Kidney (tissue), 14 donors: ENCODE data around the gene COMMD2. TPM values are rescaled to one million over a fixed set of nuclear protein-coding genes. Genes with fewer than 3 reads are reported as not detected.

Experiments
- DNase-seq, 5 donors: peaks; one replicate each; pipeline ENCODE4 v3.0.0-alpha.2; 2013 to 2020
- FAIRE-seq: peaks from 2 replicates; lab custom pipeline; 2012; peaks lifted over from hg19 to GRCh38; lab: Jason Lieb, UNC
- H3K27ac ChIP-seq, 2 donors: one replicate each; pipeline ENCODE4 v1.7.0; 2013; ENCODE audit warnings: low read depth in 2 of 2, low read length in 2 of 2, inconsistent platforms in 1 of 2
- H3K27me3 ChIP-seq: one replicate; pipeline ENCODE4 v1.7.1; 2013; ENCODE audit warnings: low read length, inconsistent platforms; ENCODE audit not compliant: control insufficient read depth, insufficient read depth
- H3K36me3 ChIP-seq, 3 donors: one replicate each; pipeline versions ENCODE4 v1.7.0 to v1.7.1; 2013; ENCODE audit warnings: low read length in 3 of 3, control low read depth in 1 of 3, inconsistent platforms in 1 of 3; ENCODE audit not compliant: insufficient read depth in 3 of 3, control insufficient read depth in 2 of 3
- H3K4me1 ChIP-seq, 3 donors: one replicate each; pipeline versions ENCODE4 v1.7.0 to v1.7.1; 2013; ENCODE audit warnings: low read length in 3 of 3, inconsistent platforms in 1 of 3, low read depth in 1 of 3; ENCODE audit not compliant: control insufficient read depth in 2 of 3, insufficient read depth in 2 of 3
- H3K4me3 ChIP-seq, 3 donors: one replicate each; pipeline versions ENCODE4 v1.7.0 to v1.8.1; 2013; ENCODE audit warnings: low read length in 3 of 3, control low read depth in 1 of 3, inconsistent platforms in 1 of 3
- H3K9ac ChIP-seq, 3 donors: one replicate each; pipeline versions ENCODE4 v1.7.0 to v1.7.1; 2013; ENCODE audit warnings: low read length in 3 of 3, control low read depth in 1 of 3, inconsistent platforms in 1 of 3
- H3K9me3 ChIP-seq, 3 donors: one replicate each; pipeline versions ENCODE4 v1.7.0 to v1.7.1; 2013; ENCODE audit warnings: low read length in 3 of 3, control low read depth in 1 of 3, inconsistent platforms in 1 of 3; ENCODE audit not compliant: control insufficient read depth in 2 of 3, insufficient read depth in 1 of 3
- CTCF ChIP-seq: IDR thresholded peaks from 3 replicates; pipeline ENCODE4 v1.5.1; 2012; ENCODE audit warnings: mild to moderate bottlenecking, moderate library complexity, borderline replicate concordance; ENCODE audit not compliant: insufficient read depth; ENCODE audit errors: extremely low read depth
- intact Hi-C: fragments of 100-400 bp; cut with DNase I; formaldehyde crosslinking; loops from one replicate; pipeline ENCODE4 v1.11.1; 2022
- polyA plus RNA-seq: library from polyadenylated mRNA; stranded (reverse); fragments of 350-450 nt; fragmentation: Illumina TruSeq; extraction: RNeasy Lipid Tissue Mini Kit (QIAGEN cat#74804); gene quantifications from one replicate; pipeline ENCODE4 v1.2.3, GENCODE V29; 2014; ENCODE audit warnings: low read depth, low replicate concordance; ENCODE audit not compliant: insufficient read depth
- total RNA-seq: library from RNA; stranded (reverse); fragmentation: NEBNext Ultra II Directional; extraction: Animal tissue kit (Norgen Biotek cat#: 25700); gene quantifications from one replicate; pipeline ENCODE4 v1.2.1, GENCODE V29; 2021
- donor health status: control.
- donor health status: control.
- donor health status: control.
- donor health status: control.
- donor health status: control.
- donor health status: DM: yes; HTN: yes; CAD: no.
- donor health status: Normal renal cell carcinoma (clear cell type).

COMMD2 gene
- total and polyA plus RNA-seq, 2 donors from 2014 or later = 17.9 to 43.4 TPM

DNA sequence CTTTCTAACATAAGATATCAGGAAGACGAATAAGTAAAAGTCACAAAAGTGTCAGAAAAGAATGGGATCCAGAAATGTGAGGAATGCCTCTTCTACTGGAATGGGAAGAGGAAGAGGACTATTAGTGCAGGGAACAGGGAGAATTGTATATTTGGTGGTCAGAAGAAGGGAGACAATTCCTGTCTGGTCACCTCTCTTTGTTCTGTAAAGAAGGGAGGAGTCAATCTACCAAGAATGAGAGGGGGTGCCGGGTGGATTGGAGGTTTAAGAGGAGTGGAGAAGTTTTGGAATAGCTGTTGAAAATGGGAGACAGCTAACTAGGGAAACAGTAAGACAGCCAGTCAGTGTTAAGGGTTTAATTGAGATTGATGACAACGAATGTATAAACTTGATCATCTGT is 20.1 kb downstream of the COMMD2 start:
- intact Hi-C loops = no loop called here
- Histone ChIP-seq H3K27me3 (no peaks in the 10 kb centered on the region), H3K4me1 (peaks cover 0 to 5% (median 0%) of the 10 kb centered on the region in 3 donors), H3K9me3 (no peaks in the 10 kb centered on the region), H3K4me3 (no peak overlapping the region), H3K9ac (no peak overlapping the region), H3K27ac (no peak overlapping the region), H3K36me3 (no peaks in the 10 kb centered on the region)
- FAIRE-seq (no peak), DNase-seq (no peak)
- TF ChIP-seq CTCF = no peak

- DNase-seq = no peak
- no peak for FAIRE-seq
- H3K9ac ChIP-seq = no peak overlapping the region
- no peaks in the 10 kb centered on the region for H3K36me3 ChIP-seq
- H3K27ac ChIP-seq = no peak overlapping the region
- no peak for TF ChIP-seq CTCF
- H3K4me1 ChIP-seq = no peaks in the 10 kb centered on the region
- intact Hi-C loops = no loop called here
- H3K27me3 ChIP-seq = no peaks in the 10 kb centered on the region
- H3K4me3 ChIP-seq = no peak overlapping the region
- H3K9me3 ChIP-seq = no peaks in the 10 kb centered on the region
Observed at GRCh38 chr3:149727656-149728055, 24.6 kb downstream of the COMMD2 start.

DNA sequence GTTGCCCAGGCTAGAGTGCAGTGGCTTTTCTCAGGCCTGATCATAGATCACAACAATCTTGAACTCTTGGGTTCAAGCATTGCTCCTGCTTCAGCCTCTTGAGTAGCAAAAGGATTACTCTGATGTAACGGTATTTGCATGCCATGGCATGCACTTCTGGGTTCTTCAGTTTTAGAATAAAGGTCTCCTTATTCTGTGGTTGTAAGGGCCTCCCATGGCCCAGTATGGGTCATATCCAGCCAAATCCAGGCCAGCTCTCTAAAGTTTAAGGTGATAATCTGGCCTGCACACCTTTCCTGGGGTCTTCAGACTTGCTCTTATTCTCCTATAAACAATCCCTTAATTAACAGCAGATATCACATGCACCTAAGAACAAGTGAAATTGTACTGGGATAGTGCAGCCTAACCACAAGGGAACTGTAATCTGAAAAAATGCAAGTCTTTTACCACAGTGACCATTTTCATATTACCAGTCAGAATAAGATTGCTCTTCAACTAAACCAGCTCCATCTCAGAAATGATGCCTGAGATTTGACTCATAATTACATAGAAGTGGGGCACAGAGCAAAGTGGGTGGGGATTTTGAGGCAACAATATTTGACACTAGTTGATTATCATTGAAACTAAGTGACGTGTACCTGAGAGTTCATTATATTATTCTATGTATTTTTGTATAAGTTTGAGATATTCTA is 25.4 kb downstream of the COMMD2 start:
- no peak for DNase-seq
- Histone ChIP-seq H3K9me3 (no peaks in the 10 kb centered on the region), H3K36me3 (no peaks in the 10 kb centered on the region), H3K9ac (no peak overlapping the region), H3K4me3 (no peak overlapping the region), H3K27ac (no peak overlapping the region), H3K4me1 (no peaks in the 10 kb centered on the region), H3K27me3 (no peaks in the 10 kb centered on the region)
- no peak for FAIRE-seq
- no peak for TF ChIP-seq CTCF
- intact Hi-C loops = no loop called here
